ENCODE measurements around the gene YLPM1.

YLPM1 gene

DNA sequence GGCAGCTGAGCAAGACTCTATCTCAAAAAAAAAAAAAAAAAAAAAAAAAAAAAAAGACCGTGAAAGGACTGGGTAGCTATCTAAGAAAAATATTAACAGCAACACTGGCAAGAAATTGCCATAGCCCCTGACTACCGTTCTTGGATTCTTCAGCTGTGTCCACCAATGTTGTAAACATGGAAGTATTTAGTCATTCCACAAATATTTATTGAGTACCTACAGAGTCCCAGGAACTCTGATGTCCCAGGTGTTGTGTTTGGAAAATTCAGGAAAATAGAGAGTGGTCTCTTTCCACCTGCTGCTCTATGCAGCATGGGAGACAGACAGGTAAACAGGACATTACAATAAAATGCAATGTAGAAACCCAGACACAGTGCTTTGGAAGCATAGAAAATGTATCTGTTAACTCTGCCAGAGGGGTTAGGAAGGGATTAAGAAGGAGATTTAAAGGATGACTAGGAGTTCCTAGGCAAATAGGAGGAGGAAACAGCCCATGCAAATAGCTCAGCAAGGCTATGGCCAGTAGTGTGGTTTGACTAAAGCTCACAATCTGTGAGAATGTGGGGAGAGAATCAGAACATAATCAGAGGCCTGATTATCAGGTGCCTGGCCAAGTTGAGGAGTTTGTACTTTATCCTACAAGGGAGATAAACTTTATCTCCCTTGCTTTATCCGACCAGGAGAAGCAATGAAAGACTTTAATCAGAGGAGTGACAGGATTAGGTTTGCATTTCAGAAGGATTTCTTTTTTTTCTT lies 116.5 kb downstream of the YLPM1 start:
- no peak for DNase-seq

DNA sequence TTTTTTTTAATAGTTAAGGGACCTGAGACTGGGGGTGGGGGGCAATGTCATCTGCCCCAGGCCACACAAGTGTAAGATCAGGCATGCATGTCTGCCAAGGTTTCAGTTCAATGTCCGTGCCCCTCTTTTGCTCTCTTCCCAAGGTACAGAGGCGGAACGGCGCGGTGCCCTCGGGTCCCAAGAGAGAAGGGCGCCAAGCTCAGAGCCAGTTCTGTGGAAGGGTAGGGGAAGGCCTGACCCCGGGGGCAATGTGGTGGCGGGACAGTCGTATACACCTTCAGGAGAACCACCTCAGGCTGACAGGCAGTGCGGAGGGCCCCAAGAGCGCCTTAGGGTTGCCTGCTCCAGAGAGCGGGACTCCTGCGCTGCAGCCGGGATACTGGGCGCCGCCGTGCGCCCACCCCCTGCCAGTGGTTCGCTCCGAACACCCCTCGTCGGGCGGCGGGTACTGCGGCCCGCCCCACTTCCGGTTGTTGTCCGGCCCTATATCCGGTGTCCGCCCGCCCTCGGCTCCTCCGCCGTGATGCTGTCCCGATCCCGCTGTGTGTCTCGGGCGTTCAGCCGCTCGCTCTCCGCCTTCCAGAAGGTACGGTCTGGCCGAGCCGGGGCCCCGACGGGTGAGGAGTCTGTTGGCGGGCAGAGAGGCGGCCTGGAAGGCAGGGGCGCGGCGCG lies 118.5 kb downstream of the YLPM1 start, which contains the start of gene DLST:
DLST (plus strand) TSS at position 486 of the 672 bp plus-strand sequence; CDS start at position 524, 38 bp downstream.
- DNase-seq, result peak; percentile 93

DNA sequence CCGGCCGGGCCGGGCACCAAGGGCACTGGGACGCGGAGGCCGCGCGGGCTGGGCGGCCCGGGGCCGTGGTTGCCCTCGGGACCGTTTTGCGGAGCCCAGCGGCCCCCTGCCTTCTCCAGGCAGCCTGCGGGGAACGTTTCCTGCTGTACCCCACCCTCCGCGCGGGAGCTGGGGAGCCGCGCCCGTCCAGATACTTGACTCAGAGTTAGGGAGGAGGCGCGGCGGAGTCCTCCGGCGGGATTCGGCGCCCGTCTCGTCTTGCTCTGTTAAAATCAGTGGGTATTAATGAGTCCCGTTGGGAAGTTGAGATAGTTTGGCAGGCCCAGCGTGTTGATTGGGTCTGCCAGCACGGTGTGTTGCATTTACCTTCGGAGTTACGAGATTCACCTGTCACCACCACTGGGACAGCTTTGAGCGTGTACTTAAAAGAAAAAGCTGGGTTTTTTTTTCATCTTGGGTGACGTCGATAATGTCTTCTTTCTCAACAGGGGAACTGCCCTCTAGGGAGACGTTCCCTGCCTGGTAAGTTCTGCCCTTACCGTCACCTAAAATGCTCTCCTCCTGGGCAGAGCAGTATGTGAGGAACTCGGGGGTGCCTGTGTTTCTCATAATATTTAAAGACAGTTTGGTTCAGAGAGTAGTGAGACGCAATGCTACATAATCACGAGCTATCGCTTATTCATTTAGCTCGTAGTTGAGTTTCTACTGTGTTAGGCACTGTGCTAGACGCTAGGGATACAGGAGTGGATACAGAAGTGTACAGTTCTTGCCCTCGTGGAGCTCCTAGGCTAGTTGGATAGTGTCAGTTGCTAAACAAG lies 119.2 kb downstream of the YLPM1 start:
- peak; percentile 65 for DNase-seq
